ENCODE results near the gene NFIX. TPM values are rescaled to one million over a fixed set of nuclear protein-coding genes. Genes with fewer than 3 reads are reported as not detected.

The NFIX gene
- total and polyA plus RNA-seq, 9 of the 15 experiments (the other 6 are each of a cell fraction or from before 2014, with no cell fraction given), result 0.28 to 26.8 (median 5.4) TPM

DNA sequence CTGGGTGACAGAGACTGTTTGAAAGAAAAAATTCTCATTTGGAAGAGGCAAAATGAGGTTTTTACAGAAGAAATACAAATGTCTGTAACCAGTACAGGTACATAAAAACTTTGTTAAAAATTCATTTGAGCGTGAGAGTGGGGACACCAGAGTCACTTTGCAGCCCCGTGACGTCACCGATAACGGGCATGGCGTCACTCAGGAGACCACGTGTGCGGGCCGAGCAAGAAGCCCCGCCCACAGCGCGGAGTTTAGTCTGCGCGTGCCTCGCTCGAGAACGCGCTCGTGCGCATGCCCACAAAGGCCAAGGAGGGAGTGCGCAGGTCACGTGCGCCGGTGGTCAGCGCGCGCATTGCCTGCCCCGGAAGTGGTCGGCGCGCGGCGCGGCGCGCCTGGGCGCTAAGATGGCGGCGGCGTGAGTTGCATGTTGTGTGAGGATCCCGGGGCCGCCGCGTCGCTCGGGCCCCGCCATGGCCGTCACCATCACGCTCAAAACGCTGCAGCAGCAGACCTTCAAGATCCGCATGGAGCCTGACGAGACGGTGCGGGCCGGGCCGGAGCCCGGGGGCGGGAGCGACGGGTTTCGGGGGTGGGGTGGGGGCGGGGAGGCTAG, 49.7 kb upstream of the NFIX start, which contains the start of gene RAD23A (continued):
- TF ChIP-seq, protein P1, sequence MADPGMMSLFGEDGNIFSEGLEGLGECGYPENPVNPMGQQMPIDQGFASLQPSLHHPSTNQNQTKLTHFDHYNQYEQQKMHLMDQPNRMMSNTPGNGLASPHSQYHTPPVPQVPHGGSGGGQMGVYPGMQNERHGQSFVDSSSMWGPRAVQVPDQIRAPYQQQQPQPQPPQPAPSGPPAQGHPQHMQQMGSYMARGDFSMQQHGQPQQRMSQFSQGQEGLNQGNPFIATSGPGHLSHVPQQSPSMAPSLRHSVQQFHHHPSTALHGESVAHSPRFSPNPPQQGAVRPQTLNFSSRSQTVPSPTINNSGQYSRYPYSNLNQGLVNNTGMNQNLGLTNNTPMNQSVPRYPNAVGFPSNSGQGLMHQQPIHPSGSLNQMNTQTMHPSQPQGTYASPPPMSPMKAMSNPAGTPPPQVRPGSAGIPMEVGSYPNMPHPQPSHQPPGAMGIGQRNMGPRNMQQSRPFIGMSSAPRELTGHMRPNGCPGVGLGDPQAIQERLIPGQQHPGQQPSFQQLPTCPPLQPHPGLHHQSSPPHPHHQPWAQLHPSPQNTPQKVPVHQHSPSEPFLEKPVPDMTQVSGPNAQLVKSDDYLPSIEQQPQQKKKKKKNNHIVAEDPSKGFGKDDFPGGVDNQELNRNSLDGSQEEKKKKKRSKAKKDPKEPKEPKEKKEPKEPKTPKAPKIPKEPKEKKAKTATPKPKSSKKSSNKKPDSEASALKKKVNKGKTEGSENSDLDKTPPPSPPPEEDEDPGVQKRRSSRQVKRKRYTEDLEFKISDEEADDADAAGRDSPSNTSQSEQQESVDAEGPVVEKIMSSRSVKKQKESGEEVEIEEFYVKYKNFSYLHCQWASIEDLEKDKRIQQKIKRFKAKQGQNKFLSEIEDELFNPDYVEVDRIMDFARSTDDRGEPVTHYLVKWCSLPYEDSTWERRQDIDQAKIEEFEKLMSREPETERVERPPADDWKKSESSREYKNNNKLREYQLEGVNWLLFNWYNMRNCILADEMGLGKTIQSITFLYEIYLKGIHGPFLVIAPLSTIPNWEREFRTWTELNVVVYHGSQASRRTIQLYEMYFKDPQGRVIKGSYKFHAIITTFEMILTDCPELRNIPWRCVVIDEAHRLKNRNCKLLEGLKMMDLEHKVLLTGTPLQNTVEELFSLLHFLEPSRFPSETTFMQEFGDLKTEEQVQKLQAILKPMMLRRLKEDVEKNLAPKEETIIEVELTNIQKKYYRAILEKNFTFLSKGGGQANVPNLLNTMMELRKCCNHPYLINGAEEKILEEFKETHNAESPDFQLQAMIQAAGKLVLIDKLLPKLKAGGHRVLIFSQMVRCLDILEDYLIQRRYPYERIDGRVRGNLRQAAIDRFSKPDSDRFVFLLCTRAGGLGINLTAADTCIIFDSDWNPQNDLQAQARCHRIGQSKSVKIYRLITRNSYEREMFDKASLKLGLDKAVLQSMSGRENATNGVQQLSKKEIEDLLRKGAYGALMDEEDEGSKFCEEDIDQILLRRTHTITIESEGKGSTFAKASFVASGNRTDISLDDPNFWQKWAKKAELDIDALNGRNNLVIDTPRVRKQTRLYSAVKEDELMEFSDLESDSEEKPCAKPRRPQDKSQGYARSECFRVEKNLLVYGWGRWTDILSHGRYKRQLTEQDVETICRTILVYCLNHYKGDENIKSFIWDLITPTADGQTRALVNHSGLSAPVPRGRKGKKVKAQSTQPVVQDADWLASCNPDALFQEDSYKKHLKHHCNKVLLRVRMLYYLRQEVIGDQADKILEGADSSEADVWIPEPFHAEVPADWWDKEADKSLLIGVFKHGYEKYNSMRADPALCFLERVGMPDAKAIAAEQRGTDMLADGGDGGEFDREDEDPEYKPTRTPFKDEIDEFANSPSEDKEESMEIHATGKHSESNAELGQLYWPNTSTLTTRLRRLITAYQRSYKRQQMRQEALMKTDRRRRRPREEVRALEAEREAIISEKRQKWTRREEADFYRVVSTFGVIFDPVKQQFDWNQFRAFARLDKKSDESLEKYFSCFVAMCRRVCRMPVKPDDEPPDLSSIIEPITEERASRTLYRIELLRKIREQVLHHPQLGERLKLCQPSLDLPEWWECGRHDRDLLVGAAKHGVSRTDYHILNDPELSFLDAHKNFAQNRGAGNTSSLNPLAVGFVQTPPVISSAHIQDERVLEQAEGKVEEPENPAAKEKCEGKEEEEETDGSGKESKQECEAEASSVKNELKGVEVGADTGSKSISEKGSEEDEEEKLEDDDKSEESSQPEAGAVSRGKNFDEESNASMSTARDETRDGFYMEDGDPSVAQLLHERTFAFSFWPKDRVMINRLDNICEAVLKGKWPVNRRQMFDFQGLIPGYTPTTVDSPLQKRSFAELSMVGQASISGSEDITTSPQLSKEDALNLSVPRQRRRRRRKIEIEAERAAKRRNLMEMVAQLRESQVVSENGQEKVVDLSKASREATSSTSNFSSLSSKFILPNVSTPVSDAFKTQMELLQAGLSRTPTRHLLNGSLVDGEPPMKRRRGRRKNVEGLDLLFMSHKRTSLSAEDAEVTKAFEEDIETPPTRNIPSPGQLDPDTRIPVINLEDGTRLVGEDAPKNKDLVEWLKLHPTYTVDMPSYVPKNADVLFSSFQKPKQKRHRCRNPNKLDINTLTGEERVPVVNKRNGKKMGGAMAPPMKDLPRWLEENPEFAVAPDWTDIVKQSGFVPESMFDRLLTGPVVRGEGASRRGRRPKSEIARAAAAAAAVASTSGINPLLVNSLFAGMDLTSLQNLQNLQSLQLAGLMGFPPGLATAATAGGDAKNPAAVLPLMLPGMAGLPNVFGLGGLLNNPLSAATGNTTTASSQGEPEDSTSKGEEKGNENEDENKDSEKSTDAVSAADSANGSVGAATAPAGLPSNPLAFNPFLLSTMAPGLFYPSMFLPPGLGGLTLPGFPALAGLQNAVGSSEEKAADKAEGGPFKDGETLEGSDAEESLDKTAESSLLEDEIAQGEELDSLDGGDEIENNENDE (IDR thresholded peaks at IDR 0.05; ENCODE audit: low read depth, low read length), result peak; percentile 64
- no peak for TF ChIP-seq CHD1 (IDR thresholded peaks at IDR 0.05; ENCODE audit: low read length)
- TF ChIP-seq, protein P2, sequence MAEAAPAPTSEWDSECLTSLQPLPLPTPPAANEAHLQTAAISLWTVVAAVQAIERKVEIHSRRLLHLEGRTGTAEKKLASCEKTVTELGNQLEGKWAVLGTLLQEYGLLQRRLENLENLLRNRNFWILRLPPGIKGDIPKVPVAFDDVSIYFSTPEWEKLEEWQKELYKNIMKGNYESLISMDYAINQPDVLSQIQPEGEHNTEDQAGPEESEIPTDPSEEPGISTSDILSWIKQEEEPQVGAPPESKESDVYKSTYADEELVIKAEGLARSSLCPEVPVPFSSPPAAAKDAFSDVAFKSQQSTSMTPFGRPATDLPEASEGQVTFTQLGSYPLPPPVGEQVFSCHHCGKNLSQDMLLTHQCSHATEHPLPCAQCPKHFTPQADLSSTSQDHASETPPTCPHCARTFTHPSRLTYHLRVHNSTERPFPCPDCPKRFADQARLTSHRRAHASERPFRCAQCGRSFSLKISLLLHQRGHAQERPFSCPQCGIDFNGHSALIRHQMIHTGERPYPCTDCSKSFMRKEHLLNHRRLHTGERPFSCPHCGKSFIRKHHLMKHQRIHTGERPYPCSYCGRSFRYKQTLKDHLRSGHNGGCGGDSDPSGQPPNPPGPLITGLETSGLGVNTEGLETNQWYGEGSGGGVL (CRISPR knock-in tag; IDR thresholded peaks at IDR 0.05), result no peak
- TF ChIP-seq HDAC6 (IDR thresholded peaks at IDR 0.05; ENCODE audit: low read depth, low read length), result peak; percentile 78; the same call in 1 of the 2 replicates
- TF ChIP-seq, protein P3, sequence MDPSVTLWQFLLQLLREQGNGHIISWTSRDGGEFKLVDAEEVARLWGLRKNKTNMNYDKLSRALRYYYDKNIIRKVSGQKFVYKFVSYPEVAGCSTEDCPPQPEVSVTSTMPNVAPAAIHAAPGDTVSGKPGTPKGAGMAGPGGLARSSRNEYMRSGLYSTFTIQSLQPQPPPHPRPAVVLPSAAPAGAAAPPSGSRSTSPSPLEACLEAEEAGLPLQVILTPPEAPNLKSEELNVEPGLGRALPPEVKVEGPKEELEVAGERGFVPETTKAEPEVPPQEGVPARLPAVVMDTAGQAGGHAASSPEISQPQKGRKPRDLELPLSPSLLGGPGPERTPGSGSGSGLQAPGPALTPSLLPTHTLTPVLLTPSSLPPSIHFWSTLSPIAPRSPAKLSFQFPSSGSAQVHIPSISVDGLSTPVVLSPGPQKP (CRISPR knock-in tag; IDR thresholded peaks at IDR 0.05), result no peak
- TF ChIP-seq SMAD4 (CRISPR knock-in tag; conservative IDR thresholded peaks at IDR 0.05), result peak; percentile 72
- no peak for TF ChIP-seq PURB (CRISPR knock-in tag; IDR thresholded peaks at IDR 0.05; ENCODE audit: low read depth)
- no peak for TF ChIP-seq BRCA1 (IDR thresholded peaks at IDR 0.05)
- no peak for TF ChIP-seq BRCA1 (CRISPR knock-in tag; IDR thresholded peaks at IDR 0.05)
- no peak for TF ChIP-seq U2AF2 (optimal IDR thresholded peaks at IDR 0.05; ENCODE audit: low read depth, low read length)
- TF ChIP-seq ZNF780A (CRISPR knock-in tag; IDR thresholded peaks at IDR 0.05), result no peak
- TF ChIP-seq, protein P4, sequence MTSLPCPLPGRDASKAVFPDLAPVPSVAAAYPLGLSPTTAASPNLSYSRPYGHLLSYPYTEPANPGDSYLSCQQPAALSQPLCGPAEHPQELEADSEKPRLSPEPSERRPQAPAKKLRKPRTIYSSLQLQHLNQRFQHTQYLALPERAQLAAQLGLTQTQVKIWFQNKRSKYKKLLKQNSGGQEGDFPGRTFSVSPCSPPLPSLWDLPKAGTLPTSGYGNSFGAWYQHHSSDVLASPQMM (CRISPR knock-in tag; IDR thresholded peaks at IDR 0.05), result no peak
- TF ChIP-seq YBX1 (IDR thresholded peaks at IDR 0.05), result no peak
- no peak for TF ChIP-seq ZNF311 (CRISPR knock-in tag; IDR thresholded peaks at IDR 0.05)
